Panc1 (cell line): ENCODE data around the gene DLGAP1. TPM values are rescaled to one million over a fixed set of nuclear protein-coding genes. Genes with fewer than 3 reads are reported as not detected.

Experiments
- ATAC-seq: fragments of 200-7000 bp; cut with Tn5 transposase; 2 replicates; pipeline ENCODE4 v1.9.1; 2020; ENCODE audit warnings: mild to moderate bottlenecking, moderate library complexity
- BruUV-seq: library from RNA; stranded (reverse); fragments of 400-500 nt; replicated peaks from 2 replicates; lab custom pipeline; 2021; lab: Mats Ljungman, UMichigan
- CTCF ChIA-PET: fragments of 300-600 bp; sonication (Branson Sonifier 250); formaldehyde crosslinking; loops from one replicate; lab custom pipeline; 2022; ENCODE audit warnings: antibody characterized with exemption; lab: Charles Lee
- POLR2A ChIA-PET: fragments of 300-600 bp; sonication (Branson Sonifier 250); formaldehyde crosslinking; loops from one replicate; lab custom pipeline; 2022; ENCODE audit warnings: antibody characterized with exemption; lab: Charles Lee
- DNase-seq: peaks from one replicate; pipeline ENCODE4 v3.0.0-alpha.2; 2010; ENCODE audit warnings: low read depth, low spot score
- H3K27ac ChIP-seq: 2 replicates; pipeline ENCODE4 v1.5.1; 2011; ENCODE audit warnings: mild to moderate bottlenecking, low read length, inconsistent platforms
- H3K27me3 ChIP-seq: fragments of 200-500 bp; sonication (Bioruptor generic); 2 replicates; pipeline ENCODE4 v1.6.0; 2014; ENCODE audit warnings: low read length, inconsistent platforms; ENCODE audit not compliant: control insufficient read depth, insufficient read depth
- H3K36me3 ChIP-seq: fragments of 200-500 bp; sonication (Bioruptor generic); 2 replicates; pipeline ENCODE4 v1.5.1; 2014; ENCODE audit warnings: inconsistent platforms, mild to moderate bottlenecking, low read length, moderate library complexity; ENCODE audit not compliant: control insufficient read depth, insufficient read depth
- H3K4me1 ChIP-seq: 2 replicates; pipeline ENCODE4 v1.5.1; 2011; ENCODE audit warnings: inconsistent platforms, mild to moderate bottlenecking, low read length, moderate library complexity; ENCODE audit not compliant: control insufficient read depth, insufficient read depth
- H3K4me3 ChIP-seq, 2 experiments: 2 replicates each; pipeline ENCODE4 v1.5.1; 2011 to 2012; ENCODE audit warnings: low read depth in 2 of 2, low read length in 2 of 2, mild to moderate bottlenecking in 2 of 2, inconsistent platforms in 1 of 2, moderate library complexity in 1 of 2
- H3K9me3 ChIP-seq: fragments of 200-500 bp; sonication (Bioruptor generic); 2 replicates; pipeline ENCODE4 v1.5.1; 2014; ENCODE audit warnings: low read depth, mild to moderate bottlenecking, inconsistent platforms, low read length, moderate library complexity; ENCODE audit not compliant: control insufficient read depth, insufficient read depth
- POLR2AphosphoS5 ChIP-seq: IDR thresholded peaks from 2 replicates; pipeline ENCODE4 v1.6.1; 2012; ENCODE audit warnings: mild to moderate bottlenecking, low read depth, low read length, moderate library complexity
- SIN3A ChIP-seq: IDR thresholded peaks from 2 replicates; pipeline ENCODE4 v1.6.1; 2012; ENCODE audit warnings: low read depth, mild to moderate bottlenecking, low read length, moderate library complexity, borderline replicate concordance; ENCODE audit not compliant: insufficient read depth
- TCF7L2 ChIP-seq: IDR thresholded peaks from 2 replicates; pipeline ENCODE4 v1.6.1; 2011; ENCODE audit warnings: mild to moderate bottlenecking, low read depth, low read length, inconsistent platforms
- in situ Hi-C: cut with HindIII; loops from 2 replicates; pipeline ENCODE4 v1.10.0; 2016; ENCODE audit warnings: low sequenced_read_pairs, low pct_unique_long_range_greater_than_20kb
- intact Hi-C: fragments of 100-400 bp; cut with micrococcal nuclease; formaldehyde crosslinking; loops from one replicate; pipeline ENCODE4 v1.10.0; 2022; ENCODE audit not compliant: unreplicated experiment
- total RNA-seq: library from RNA; stranded (reverse); gene quantifications from one replicate; pipeline ENCODE4 v1.2.1, GENCODE V29; 2021; ENCODE audit not compliant: unreplicated experiment
- TF ChIP-seq, protein P1 (sequence below): fragments of 450-650 bp; IDR thresholded peaks from 2 replicates; pipeline ENCODE4 v1.5.1; 2017; ENCODE audit warnings: mild to moderate bottlenecking
- TF ChIP-seq, protein P2 (sequence below), 2 experiments: IDR thresholded peaks; 2 replicates each; pipeline ENCODE4 v1.6.1; 2011 to 2012; ENCODE audit warnings: low read depth in 2 of 2, control low read depth in 1 of 2, low read length in 1 of 2, mild to moderate bottlenecking in 1 of 2, moderate library complexity in 1 of 2; ENCODE audit not compliant: insufficient read depth in 1 of 2

DLGAP1 gene
- total RNA-seq, 1 experiment from 2014 or later, result 1.8 TPM

DNA sequence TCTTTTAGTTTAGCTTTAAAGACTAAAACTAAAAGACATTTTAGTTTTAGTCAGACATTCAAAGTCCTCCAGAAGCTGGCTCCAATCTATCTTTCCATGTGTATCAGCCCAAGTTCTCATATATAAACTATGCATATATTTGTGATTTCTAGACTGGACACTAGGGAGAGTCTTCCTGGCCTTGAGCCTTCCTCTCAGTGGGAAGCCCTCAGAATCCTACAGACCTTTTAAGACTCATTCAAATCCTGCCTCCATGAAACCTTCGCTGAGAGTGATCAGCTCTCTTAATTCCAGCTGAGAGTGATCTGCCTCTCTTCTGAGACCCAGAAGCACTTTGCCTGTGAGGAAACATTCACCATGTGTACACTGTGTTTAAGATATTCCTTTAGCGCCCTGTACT lies 552.4 kb downstream of the DLGAP1 start:
- peaks cover 6% of the 10 kb centered on the region; the same call in 1 of the 2 replicates for H3K27me3 ChIP-seq
- DNase-seq (no peak), ATAC-seq (no peak)
- ChIA-PET POLR2A (no interaction called here), CTCF (no interaction called here)
- H3K4me3 ChIP-seq, result no peak overlapping the region
- H3K4me1 ChIP-seq, result no peaks in the 10 kb centered on the region
- BruUV-seq, result no TSS peak
- TF ChIP-seq POLR2AphosphoS5 (no peak), TCF7L2 (no peak), SIN3A (no peak)
- TF ChIP-seq, protein P1, sequence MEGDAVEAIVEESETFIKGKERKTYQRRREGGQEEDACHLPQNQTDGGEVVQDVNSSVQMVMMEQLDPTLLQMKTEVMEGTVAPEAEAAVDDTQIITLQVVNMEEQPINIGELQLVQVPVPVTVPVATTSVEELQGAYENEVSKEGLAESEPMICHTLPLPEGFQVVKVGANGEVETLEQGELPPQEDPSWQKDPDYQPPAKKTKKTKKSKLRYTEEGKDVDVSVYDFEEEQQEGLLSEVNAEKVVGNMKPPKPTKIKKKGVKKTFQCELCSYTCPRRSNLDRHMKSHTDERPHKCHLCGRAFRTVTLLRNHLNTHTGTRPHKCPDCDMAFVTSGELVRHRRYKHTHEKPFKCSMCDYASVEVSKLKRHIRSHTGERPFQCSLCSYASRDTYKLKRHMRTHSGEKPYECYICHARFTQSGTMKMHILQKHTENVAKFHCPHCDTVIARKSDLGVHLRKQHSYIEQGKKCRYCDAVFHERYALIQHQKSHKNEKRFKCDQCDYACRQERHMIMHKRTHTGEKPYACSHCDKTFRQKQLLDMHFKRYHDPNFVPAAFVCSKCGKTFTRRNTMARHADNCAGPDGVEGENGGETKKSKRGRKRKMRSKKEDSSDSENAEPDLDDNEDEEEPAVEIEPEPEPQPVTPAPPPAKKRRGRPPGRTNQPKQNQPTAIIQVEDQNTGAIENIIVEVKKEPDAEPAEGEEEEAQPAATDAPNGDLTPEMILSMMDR, result no peak
- TF ChIP-seq, protein P2, sequence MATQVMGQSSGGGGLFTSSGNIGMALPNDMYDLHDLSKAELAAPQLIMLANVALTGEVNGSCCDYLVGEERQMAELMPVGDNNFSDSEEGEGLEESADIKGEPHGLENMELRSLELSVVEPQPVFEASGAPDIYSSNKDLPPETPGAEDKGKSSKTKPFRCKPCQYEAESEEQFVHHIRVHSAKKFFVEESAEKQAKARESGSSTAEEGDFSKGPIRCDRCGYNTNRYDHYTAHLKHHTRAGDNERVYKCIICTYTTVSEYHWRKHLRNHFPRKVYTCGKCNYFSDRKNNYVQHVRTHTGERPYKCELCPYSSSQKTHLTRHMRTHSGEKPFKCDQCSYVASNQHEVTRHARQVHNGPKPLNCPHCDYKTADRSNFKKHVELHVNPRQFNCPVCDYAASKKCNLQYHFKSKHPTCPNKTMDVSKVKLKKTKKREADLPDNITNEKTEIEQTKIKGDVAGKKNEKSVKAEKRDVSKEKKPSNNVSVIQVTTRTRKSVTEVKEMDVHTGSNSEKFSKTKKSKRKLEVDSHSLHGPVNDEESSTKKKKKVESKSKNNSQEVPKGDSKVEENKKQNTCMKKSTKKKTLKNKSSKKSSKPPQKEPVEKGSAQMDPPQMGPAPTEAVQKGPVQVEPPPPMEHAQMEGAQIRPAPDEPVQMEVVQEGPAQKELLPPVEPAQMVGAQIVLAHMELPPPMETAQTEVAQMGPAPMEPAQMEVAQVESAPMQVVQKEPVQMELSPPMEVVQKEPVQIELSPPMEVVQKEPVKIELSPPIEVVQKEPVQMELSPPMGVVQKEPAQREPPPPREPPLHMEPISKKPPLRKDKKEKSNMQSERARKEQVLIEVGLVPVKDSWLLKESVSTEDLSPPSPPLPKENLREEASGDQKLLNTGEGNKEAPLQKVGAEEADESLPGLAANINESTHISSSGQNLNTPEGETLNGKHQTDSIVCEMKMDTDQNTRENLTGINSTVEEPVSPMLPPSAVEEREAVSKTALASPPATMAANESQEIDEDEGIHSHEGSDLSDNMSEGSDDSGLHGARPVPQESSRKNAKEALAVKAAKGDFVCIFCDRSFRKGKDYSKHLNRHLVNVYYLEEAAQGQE (IDR thresholded peaks at IDR 0.05; ENCODE audit: insufficient read depth in 1 of 2, low read depth in 2 of 2, low read length in 1 of 2), result no peak
- H3K36me3 ChIP-seq, result no peaks in the 10 kb centered on the region
- intact Hi-C loops, result no loop called here
- H3K27ac ChIP-seq, result no peak overlapping the region
- in situ Hi-C loops, result no loop called here
- H3K9me3 ChIP-seq, result no peaks in the 10 kb centered on the region

DNA sequence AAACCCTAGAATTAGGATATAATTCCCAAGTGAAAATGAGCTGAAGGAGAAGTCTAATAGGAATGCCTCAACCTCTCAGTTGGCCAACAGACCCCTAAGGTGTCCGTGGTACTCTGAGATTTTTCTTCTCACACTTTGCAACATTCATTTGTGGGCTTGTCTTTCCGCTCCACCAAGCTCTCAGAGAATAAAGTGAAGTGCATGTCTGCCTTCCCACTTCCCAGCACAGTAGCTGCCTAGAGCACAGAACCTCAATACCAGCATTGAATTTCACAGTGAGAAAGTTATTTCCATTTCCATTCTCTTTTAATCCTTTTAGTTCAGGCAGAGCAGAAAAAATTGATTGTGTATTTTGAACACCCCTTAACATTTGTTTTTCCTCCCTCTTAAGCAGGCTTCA lies 553.3 kb downstream of the DLGAP1 start:
- ChIA-PET POLR2A (no interaction called here), CTCF (no interaction called here)
- H3K27ac ChIP-seq, result no peak overlapping the region
- intact Hi-C loops, result no loop called here
- no peaks in the 10 kb centered on the region for H3K36me3 ChIP-seq
- no peaks in the 10 kb centered on the region for H3K4me1 ChIP-seq
- H3K9me3 ChIP-seq, result no peaks in the 10 kb centered on the region
- H3K4me3 ChIP-seq, result no peak overlapping the region
- no TSS peak for BruUV-seq
- TF ChIP-seq, protein P2 (IDR thresholded peaks at IDR 0.05; ENCODE audit: insufficient read depth in 1 of 2, low read depth in 2 of 2, low read length in 1 of 2), result no peak
- DNase-seq (no peak), ATAC-seq (no peak)
- peaks cover 6% of the 10 kb centered on the region; the same call in 1 of the 2 replicates for H3K27me3 ChIP-seq
- in situ Hi-C loops, result no loop called here
